Fibroblast of lung (primary cell): Measurements from ENCODE around the gene TLR1. TPM values are rescaled to one million over a fixed set of nuclear protein-coding genes. Genes with fewer than 3 reads are reported as not detected.

ENCODE experiments used
- DNase-seq, 2 donors: peaks; one replicate each; pipeline versions ENCODE4 v3.0.0 to v3.0.0-alpha.2; 2010; ENCODE audit warnings: low read depth in 2 of 2
- H2AFZ ChIP-seq: 2 replicates; pipeline ENCODE4 v1.5.1; 2012; ENCODE audit warnings: low read length, control low read depth, inconsistent platforms
- H3K27ac ChIP-seq: 2 replicates; pipeline ENCODE4 v1.5.1; 2011; ENCODE audit warnings: low read length, control low read depth; ENCODE audit not compliant: insufficient read depth
- H3K27me3 ChIP-seq: 2 replicates; pipeline ENCODE4 v1.5.1; 2011; ENCODE audit warnings: mild to moderate bottlenecking, low read length; ENCODE audit not compliant: control insufficient read depth, insufficient read depth
- H3K36me3 ChIP-seq: 2 replicates; pipeline ENCODE4 v1.5.1; 2011; ENCODE audit warnings: low read length; ENCODE audit not compliant: control insufficient read depth, insufficient read depth
- H3K4me1 ChIP-seq: 2 replicates; pipeline ENCODE4 v1.5.1; 2011; ENCODE audit warnings: low read length; ENCODE audit not compliant: control insufficient read depth, insufficient read depth; ENCODE audit errors: extremely low read depth
- H3K4me2 ChIP-seq: 2 replicates; pipeline ENCODE4 v1.5.1; 2011; ENCODE audit warnings: low read length, control low read depth; ENCODE audit not compliant: insufficient read depth; ENCODE audit errors: extremely low read depth
- H3K4me3 ChIP-seq, 4 experiments: fragments of 200-600 bp in 1 of 4; sonication (generic) in 1 of 4; replicated peaks in 1 of 4; 2 replicates each; pipeline ENCODE4 v1.5.1; 2011 to 2016; ENCODE audit warnings: low read length in 4 of 4, low read depth in 3 of 4, mild to moderate bottlenecking in 3 of 4, control low read depth in 2 of 4, inconsistent platforms in 1 of 4, mixed read lengths in 1 of 4; ENCODE audit not compliant: insufficient read depth in 1 of 4; ENCODE audit errors: control extremely low read depth in 1 of 4
- H3K79me2 ChIP-seq: 2 replicates; pipeline ENCODE4 v1.5.1; 2012; ENCODE audit warnings: mild to moderate bottlenecking, low read length, inconsistent platforms; ENCODE audit not compliant: control insufficient read depth, insufficient read depth
- H3K9ac ChIP-seq: 2 replicates; pipeline ENCODE4 v1.5.1; 2011; ENCODE audit warnings: mild to moderate bottlenecking, low read length, control low read depth; ENCODE audit not compliant: insufficient read depth
- H3K9me3 ChIP-seq: 2 replicates; pipeline ENCODE4 v1.5.1; 2012; ENCODE audit warnings: low read depth, low read length; ENCODE audit not compliant: control insufficient read depth, insufficient read depth
- H4K20me1 ChIP-seq: 2 replicates; pipeline ENCODE4 v1.5.1; 2011; ENCODE audit warnings: low read length; ENCODE audit not compliant: control insufficient read depth, insufficient read depth; ENCODE audit errors: extremely low read depth
- EZH2 ChIP-seq: IDR thresholded peaks from 2 replicates; pipeline ENCODE4 v1.5.1; 2012; ENCODE audit warnings: low read length, control low read depth, mild to moderate bottlenecking; ENCODE audit errors: missing control alignments
- polyA plus RNA-seq, 2 donors: library from polyadenylated mRNA; depleted of rRNA in 1 of 2; stranded (reverse) in 1 of 2; unstranded in 1 of 2; fragments of >200 nt; gene quantifications; 2 replicates each; pipeline ENCODE4 v1.2.1, GENCODE V29; 2011 to 2012; ENCODE audit warnings: missing spikeins in 1 of 2
- total RNA-seq: library from RNA; depleted of rRNA; stranded (reverse); fragments of >200 nt; gene quantifications from 2 replicates; pipeline ENCODE4 v1.2.1, GENCODE V29; 2014
- TF ChIP-seq, protein P1 (sequence below), 2 donors: IDR thresholded peaks in 1 of 2; conservative IDR thresholded peaks in 1 of 2; 1 replicate in 1 of 2; 2 replicates in 1 of 2; pipeline ENCODE4 v1.5.1; 2011 to 2012; ENCODE audit warnings: low read length in 2 of 2, control low read depth in 1 of 2, inconsistent platforms in 1 of 2, low read depth in 1 of 2, mild to moderate bottlenecking in 1 of 2

Gene TLR1
- total and polyA plus RNA-seq, 2 donors (not counting 1 experiment from before 2014, with no cell fraction given): 0.77 to 1.7 TPM

DNA sequence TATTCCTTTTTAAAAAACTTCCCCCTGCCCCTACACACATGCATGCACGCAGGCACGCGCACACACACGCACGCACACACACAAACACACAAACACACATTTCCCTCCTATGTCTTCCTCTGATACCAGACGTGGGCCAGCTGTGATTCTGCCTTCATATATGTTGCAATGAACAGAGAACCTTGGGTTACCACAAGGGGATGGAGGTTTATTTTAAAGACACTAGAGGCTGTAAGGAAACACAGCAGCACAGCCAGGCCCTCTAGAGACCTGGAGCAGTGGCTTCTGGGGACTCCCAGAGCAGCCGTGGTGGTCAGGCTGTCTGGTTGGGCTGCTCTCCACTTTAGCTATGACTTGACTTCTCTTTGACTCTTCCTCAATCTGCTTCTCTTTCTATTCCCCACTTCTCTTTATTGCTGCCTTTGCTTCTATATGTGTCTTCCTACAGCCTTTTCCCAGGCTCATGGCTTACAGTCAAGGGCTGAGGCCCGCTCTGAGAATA lies 18.6 kb downstream of the TLR1 start:
- H3K79me2 ChIP-seq: no peaks in the 10 kb centered on the region
- no peak overlapping the region for H2AFZ ChIP-seq
- H3K9ac ChIP-seq: no peak overlapping the region
- no peak overlapping the region for H3K27ac ChIP-seq
- no peak for TF ChIP-seq EZH2
- TF ChIP-seq, protein P1, sequence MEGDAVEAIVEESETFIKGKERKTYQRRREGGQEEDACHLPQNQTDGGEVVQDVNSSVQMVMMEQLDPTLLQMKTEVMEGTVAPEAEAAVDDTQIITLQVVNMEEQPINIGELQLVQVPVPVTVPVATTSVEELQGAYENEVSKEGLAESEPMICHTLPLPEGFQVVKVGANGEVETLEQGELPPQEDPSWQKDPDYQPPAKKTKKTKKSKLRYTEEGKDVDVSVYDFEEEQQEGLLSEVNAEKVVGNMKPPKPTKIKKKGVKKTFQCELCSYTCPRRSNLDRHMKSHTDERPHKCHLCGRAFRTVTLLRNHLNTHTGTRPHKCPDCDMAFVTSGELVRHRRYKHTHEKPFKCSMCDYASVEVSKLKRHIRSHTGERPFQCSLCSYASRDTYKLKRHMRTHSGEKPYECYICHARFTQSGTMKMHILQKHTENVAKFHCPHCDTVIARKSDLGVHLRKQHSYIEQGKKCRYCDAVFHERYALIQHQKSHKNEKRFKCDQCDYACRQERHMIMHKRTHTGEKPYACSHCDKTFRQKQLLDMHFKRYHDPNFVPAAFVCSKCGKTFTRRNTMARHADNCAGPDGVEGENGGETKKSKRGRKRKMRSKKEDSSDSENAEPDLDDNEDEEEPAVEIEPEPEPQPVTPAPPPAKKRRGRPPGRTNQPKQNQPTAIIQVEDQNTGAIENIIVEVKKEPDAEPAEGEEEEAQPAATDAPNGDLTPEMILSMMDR (conservative IDR thresholded peaks at IDR 0.05 in 1 of 2, IDR thresholded peaks at IDR 0.05 in 1 of 2; ENCODE audit: low read depth in 1 of 2, low read length in 2 of 2): no peak
- no peaks in the 10 kb centered on the region for H4K20me1 ChIP-seq
- no peaks in the 10 kb centered on the region for H3K27me3 ChIP-seq
- DNase-seq: no peak
- no peaks in the 10 kb centered on the region for H3K4me1 ChIP-seq
- no peaks in the 10 kb centered on the region for H3K36me3 ChIP-seq
- H3K9me3 ChIP-seq: no peaks in the 10 kb centered on the region
- H3K4me3 ChIP-seq: no peak overlapping the region
- no peak overlapping the region for H3K4me2 ChIP-seq

DNA sequence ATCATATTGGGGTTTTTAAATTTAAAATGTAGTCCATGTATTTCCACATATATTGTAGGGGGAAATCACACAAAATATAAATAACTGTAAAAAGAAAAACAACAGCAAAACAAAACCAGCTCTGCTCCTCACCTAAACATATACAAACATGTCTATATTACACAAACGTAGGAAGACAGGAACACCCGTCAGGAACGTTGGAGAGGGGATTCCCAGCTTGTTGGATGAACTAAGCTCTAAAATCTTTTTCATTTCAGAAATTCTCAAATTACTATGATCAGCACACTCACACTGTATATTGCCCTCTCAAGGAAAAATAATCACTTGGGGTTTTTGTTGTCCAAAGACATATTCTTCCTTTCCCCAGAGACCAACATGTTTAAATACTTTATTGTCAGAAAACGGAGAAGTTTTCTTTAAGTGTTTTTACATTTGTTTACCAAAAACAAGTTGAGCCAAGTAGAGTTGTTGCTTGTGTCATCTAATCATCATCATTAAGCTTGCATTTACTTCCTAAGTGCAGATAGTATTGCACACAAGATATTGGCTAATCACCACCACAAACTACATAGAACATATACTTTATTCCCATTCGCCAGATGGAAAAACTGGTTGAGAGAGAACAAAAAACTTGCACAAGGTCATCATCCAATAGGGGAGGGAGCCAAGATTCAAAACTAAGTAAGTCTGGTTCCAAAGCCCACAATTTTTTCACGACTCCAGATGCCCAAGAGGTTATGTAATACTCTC lies 19.4 kb downstream of the TLR1 start:
- Histone ChIP-seq H3K79me2 (no peaks in the 10 kb centered on the region), H3K9ac (no peak overlapping the region)

DNA sequence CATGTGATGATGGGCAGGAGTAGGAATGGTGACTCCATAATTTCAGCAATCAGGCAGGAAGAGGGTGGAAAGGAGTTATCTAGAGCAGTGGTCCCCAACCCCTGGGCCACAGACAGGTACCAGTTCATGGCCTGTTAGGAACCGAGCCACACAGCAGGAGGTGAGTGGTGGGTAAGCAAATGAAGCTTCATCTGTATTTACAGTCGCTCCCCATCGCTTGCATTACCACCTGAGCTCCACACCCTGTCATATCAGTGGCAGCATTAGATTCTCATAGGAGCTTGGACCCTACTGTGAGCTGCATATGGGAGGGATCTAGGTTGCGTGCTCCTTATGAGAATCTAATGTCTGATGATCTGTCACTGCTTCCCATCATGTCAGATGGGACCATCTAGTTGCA lies 20.4 kb downstream of the TLR1 start:
- Histone ChIP-seq H3K9me3 (no peaks in the 10 kb centered on the region), H4K20me1 (no peaks in the 10 kb centered on the region), H3K79me2 (no peaks in the 10 kb centered on the region), H3K4me2 (no peak overlapping the region), H3K4me3 (no peak overlapping the region), H3K27me3 (no peaks in the 10 kb centered on the region), H3K4me1 (no peaks in the 10 kb centered on the region), H3K9ac (no peak overlapping the region), H3K27ac (no peak overlapping the region), H3K36me3 (no peaks in the 10 kb centered on the region), H2AFZ (no peak overlapping the region)
- TF ChIP-seq EZH2: no peak
- TF ChIP-seq, protein P1 (conservative IDR thresholded peaks at IDR 0.05 in 1 of 2, IDR thresholded peaks at IDR 0.05 in 1 of 2; ENCODE audit: low read depth in 1 of 2, low read length in 2 of 2): no peak
- no peak for DNase-seq

More for the DNA sequence above, 19.4 kb downstream of the TLR1 start:
- Histone ChIP-seq H2AFZ (no peak overlapping the region), H3K4me1 (no peaks in the 10 kb centered on the region), H3K4me3 (no peak overlapping the region), H4K20me1 (no peaks in the 10 kb centered on the region), H3K27ac (no peak overlapping the region), H3K9me3 (no peaks in the 10 kb centered on the region), H3K27me3 (no peaks in the 10 kb centered on the region), H3K4me2 (no peak overlapping the region), H3K36me3 (no peaks in the 10 kb centered on the region)
- TF ChIP-seq, protein P1 (conservative IDR thresholded peaks at IDR 0.05 in 1 of 2, IDR thresholded peaks at IDR 0.05 in 1 of 2; ENCODE audit: low read depth in 1 of 2, low read length in 2 of 2): no peak
- TF ChIP-seq EZH2: no peak
- no peak for DNase-seq
